Activated T-cell treated with anti-CD3 and anti-CD28 coated beads, Interleukin-2, amount 50 U/mL, for 24 hours (primary cell): ENCODE data around the gene CFAP61.
"Not testable (repeated sequence)": the region's sequence is repeated elsewhere in the genome, so short reads cannot be mapped to it uniquely, and the experiment has no call there.

Source experiments
- DNase-seq: peaks from one replicate; pipeline ENCODE4 v3.0.0-alpha.2; 2020
- H3K27ac Mint-ChIP-seq: 2 replicates; pipeline ENCODE4 v1.8.0; 2020; ENCODE audit warnings: mild to moderate bottlenecking, mixed read lengths
- H3K27me3 Mint-ChIP-seq: 2 replicates; pipeline ENCODE4 v1.8.0; 2020; ENCODE audit warnings: mixed read lengths
- H3K36me3 Mint-ChIP-seq: 2 replicates; pipeline ENCODE4 v1.8.0; 2020; ENCODE audit warnings: low read depth, mixed read lengths
- H3K4me1 Mint-ChIP-seq: 2 replicates; pipeline ENCODE4 v1.8.0; 2020; ENCODE audit warnings: low read depth, mixed read lengths
- H3K4me3 Mint-ChIP-seq: 2 replicates; pipeline ENCODE4 v1.8.0; 2020; ENCODE audit warnings: mild to moderate bottlenecking, moderate library complexity, mixed read lengths
- H3K9me3 Mint-ChIP-seq: 2 replicates; pipeline ENCODE4 v1.8.0; 2020; ENCODE audit warnings: mixed read lengths

The CFAP61 gene

DNA sequence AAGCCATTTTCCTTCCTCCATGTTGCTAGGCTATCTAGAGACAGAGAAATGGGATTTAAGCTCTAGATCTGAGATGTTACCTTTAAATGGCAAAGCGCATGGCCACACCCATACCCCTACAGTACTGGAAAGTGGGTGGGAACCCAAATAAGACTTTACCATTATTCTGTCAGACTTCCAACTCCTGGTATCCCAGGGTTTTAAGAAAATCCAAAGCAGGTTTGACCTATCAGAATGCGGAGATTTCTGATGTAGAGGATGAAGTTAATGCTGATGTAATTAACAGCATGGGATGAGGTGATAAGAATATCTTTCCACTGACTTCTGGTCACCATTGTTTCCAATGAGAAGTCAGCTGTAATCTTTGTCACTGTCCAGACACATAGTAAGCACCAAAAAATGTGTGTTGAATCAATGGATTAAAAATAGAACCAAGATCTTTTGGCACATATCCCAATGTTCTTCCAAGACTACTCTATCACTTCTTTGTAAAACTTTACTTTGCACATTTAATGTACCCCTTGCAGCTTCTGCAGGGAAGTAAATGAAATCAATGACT lies 174.8 kb downstream of the CFAP61 start:
- Mint-ChIP-seq H3K4me3 (no peak overlapping the region), H3K27me3 (peaks cover 21% of the 10 kb centered on the region), H3K4me1 (no peaks in the 10 kb centered on the region), H3K36me3 (no peaks in the 10 kb centered on the region), H3K9me3 (peaks cover 14% of the 10 kb centered on the region), H3K27ac (no peak overlapping the region)
- no peak for DNase-seq

DNA sequence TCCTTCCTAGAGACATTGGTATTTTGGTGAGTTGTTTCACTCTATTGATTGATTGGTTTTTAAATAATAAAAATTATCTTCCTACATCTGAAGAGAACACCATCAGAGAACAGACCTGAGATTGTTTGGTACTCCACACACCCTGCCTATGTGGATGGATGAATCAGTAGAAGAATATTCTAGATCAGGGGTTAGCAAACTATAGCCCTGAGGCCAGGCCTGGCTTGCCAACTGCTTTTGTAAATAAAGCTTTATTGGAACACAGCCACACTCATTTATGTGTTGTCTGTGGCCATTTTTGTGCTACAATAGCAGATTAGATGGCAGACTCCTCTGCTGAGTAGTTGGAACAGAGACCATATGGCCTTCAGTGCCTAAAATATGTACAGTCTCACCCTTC lies 176.0 kb downstream of the CFAP61 start:
- Mint-ChIP-seq H3K27ac (no peak overlapping the region), H3K36me3 (no peaks in the 10 kb centered on the region), H3K4me1 (no peaks in the 10 kb centered on the region), H3K4me3 (no peak overlapping the region), H3K9me3 (peaks cover 14% of the 10 kb centered on the region), H3K27me3 (peaks cover 25% of the 10 kb centered on the region)
- DNase-seq: no peak

DNA sequence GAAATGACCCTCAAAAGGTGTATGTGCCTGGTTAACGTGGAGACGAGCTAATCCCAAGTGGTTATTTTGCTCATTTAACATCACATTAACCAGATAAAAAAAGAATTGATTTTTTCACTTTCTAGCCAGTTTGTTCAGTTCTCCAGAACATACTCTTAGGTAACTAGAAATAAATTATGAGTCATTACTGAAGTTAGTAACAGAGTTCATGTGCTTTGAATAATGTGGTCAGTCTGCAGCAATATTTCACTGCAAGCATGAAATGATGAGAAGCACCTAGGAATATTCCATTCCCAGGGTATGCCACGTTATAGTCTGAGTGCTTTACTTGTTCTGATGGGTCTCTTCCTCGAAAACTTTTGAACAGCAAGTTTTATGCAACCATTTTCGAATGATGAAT lies 177.3 kb downstream of the CFAP61 start:
- Mint-ChIP-seq H3K27me3 (peaks cover 17% of the 10 kb centered on the region), H3K36me3 (no peaks in the 10 kb centered on the region), H3K9me3 (peaks cover 14% of the 10 kb centered on the region), H3K4me1 (no peaks in the 10 kb centered on the region), H3K27ac (no peak overlapping the region), H3K4me3 (no peak overlapping the region)
- no peak for DNase-seq

DNA sequence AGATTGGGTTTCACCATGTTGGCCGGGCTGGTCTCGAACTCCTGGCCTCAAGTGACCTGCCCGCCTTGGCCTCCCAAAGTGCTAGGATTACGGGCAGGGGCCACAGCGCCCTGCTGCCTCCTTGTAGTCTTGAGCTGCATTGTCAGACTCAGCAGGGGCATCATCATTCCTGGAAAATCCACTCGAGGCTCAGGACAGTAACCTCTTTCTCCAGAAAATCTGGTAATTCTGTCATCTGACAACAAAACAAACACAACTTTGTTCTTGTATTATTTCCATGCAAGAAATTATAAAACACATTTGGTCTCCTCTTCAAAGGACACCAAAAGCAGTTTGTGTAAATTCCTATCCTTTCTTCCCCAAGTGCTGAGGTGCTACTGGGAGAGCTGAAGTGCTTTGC lies 178.4 kb downstream of the CFAP61 start:
- H3K9me3 Mint-ChIP-seq: peaks cover 14% of the 10 kb centered on the region
- peaks cover 15% of the 10 kb centered on the region for H3K27me3 Mint-ChIP-seq
- H3K27ac Mint-ChIP-seq: no peak overlapping the region
- no peak for DNase-seq
- H3K4me3 Mint-ChIP-seq: no peak overlapping the region
- H3K4me1 Mint-ChIP-seq: no peaks in the 10 kb centered on the region
- no peaks in the 10 kb centered on the region for H3K36me3 Mint-ChIP-seq

DNA sequence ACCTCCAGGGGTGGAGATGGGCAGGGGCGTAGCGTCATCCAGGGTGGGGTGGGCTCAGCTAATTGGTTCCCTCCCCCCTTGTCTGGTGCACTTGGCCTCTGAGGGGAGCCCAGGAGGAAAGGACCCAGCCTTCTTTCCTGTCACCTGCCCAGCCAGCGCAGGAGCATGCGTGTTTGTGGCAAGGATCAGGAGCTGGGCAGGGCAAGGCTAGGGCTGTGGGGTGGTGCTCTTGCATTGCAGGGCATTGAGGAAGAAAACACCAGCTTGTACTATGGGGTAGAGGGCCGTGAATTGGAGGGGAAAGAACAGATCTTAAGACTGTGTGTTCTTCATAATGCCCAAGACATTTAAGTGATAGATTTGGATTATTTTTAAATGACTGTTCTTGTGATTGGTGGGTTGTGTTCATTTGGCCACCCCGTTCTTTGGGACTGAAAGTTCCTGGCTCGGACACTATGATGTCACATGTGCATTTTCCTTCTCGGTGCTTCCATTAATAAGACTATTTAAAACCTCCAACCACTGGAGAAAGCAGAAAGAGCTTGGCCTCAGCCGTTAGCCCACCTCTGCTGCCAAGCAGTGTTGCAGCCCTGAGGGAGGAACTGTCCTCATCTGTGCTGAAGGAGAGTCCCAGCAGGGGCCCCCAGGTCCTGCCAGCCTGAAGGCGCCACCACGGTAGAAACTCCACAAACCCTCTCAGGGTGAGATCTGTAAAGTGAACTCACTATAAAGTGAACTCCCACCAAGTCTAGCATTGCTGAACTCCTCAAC lies 179.4 kb downstream of the CFAP61 start:
- H3K4me1 Mint-ChIP-seq: no peaks in the 10 kb centered on the region
- peaks cover 10% of the 10 kb centered on the region for H3K9me3 Mint-ChIP-seq
- no peak overlapping the region for H3K4me3 Mint-ChIP-seq
- H3K27ac Mint-ChIP-seq: no peak overlapping the region
- no peaks in the 10 kb centered on the region for H3K36me3 Mint-ChIP-seq
- H3K27me3 Mint-ChIP-seq: peaks cover 12% of the 10 kb centered on the region
- DNase-seq: no peak

DNA sequence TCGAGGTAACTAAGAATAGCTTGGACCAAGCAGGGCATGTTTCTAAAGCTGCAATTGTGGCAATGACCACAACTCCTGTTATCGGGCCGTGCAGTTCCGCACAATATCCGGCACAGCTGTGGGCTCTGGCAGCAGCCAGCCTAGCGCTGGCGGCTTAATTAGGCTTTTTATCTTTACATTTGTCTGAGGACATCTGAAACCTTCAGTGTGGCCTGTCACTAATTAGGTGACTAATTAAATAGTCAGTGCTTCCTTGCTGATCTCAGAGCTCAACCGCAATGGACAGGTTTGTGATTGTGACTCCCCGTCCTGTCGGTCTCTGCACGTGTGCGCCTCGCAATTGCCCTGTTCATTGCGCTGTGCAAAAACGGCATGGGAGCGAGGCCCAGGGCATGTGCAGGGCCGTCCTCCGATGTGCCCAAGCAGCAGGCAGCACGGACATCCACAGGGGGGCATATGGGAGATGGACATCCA lies 180.7 kb downstream of the CFAP61 start:
- H3K36me3 Mint-ChIP-seq: no peaks in the 10 kb centered on the region
- H3K27ac Mint-ChIP-seq: no peak overlapping the region
- peaks cover 14% of the 10 kb centered on the region for H3K27me3 Mint-ChIP-seq
- H3K4me3 Mint-ChIP-seq: no peak overlapping the region
- H3K9me3 Mint-ChIP-seq: no peaks in the 10 kb centered on the region
- H3K4me1 Mint-ChIP-seq: peaks cover 2% of the 10 kb centered on the region
- DNase-seq: no peak

DNA sequence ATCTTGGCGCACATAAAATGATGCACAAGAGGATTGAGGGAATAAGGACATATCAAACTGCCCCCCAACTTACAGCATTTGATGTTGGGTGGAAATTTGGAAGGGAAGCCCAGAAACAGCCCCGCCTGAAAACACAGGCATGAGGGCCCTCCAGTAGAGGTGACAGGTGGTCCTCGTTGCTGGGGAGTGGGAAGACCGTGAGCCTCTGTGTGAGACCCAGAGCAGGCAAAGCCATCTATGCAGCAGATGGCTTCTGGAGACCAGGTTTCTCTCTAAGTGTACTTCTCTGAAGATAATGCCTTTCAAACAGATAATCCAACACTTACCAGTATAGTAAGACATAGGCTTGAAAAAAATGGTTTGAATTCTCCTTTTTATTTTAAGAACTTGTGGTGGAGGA lies 183.3 kb downstream of the CFAP61 start:
- H3K36me3 Mint-ChIP-seq: no peaks in the 10 kb centered on the region
- H3K27ac Mint-ChIP-seq: no peak overlapping the region

DNA sequence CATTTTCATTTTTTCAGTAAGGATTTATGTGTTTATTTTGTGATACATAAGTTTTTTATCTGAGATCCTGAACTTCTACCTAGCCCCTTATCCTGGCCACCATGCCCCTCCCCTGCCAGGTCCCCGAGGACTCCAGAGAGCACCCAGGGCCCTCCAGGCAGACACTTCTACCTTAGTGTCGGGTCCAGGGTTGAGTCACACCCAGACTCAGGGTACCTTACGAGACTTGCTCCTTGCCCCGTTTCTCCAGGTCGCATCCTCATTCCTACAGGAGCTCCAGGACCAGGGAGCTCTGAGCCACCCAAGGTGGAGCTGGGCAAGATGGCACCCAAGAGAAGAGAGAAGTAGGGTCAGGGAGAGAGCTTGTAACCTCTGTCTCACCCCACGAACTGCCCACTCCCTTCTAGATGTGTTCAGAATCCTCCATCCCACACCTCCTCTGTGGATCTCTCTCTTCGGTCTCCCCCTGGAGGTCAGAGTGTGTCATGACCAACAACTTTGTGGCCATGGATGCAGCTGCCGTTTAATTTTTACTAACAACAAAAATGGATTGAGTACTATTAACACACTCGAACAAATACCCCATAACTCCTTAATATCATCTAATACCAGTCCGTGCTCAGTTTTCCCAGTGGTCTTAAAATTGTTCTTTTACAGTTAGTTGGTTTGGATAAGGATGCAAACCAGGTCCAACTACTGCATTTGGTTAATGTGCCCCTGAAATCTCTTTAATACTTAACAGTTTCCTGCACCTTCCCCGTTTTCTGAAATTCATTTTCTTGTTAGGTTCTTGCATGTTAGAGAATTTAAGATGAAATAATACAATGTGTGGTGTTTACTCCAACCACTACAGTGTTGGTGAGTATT lies 185.0 kb downstream of the CFAP61 start:
- Mint-ChIP-seq H3K27ac (no peak overlapping the region), H3K27me3 (peaks cover 7% of the 10 kb centered on the region), H3K4me1 (peaks cover 2% of the 10 kb centered on the region), H3K4me3 (no peak overlapping the region), H3K9me3 (no peaks in the 10 kb centered on the region), H3K36me3 (no peaks in the 10 kb centered on the region)
- DNase-seq: peak; percentile 36

More for the DNA sequence above, 183.3 kb downstream of the CFAP61 start:
- Mint-ChIP-seq H3K27me3 (peaks cover 14% of the 10 kb centered on the region), H3K4me3 (no peak overlapping the region), H3K9me3 (no peaks in the 10 kb centered on the region), H3K4me1 (peaks cover 2% of the 10 kb centered on the region)
- DNase-seq: no peak

DNA sequence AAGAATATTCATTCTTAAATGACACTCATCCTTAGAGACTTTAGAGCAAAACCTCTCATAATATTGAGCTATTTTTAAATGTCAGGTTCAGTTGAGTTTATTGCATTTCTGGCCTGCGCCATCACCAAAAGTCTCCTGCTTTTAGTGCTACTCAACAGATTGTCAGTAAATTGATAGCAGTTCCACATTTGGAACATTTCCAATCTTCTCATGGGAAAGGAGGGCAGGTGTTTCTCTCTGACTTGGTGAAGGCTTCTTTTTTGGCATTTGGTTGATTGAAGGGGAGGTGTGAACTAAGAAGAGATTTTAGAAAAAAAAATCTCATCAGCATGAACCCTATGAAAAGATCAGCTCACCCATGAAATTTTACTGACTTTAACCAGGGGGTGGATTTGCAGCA lies 189.6 kb downstream of the CFAP61 start:
- H3K27me3 Mint-ChIP-seq: peaks cover 7% of the 10 kb centered on the region
- no peak overlapping the region for H3K4me3 Mint-ChIP-seq
- no peaks in the 10 kb centered on the region for H3K36me3 Mint-ChIP-seq
- no peak for DNase-seq
- peaks cover 2% of the 10 kb centered on the region for H3K4me1 Mint-ChIP-seq
- H3K9me3 Mint-ChIP-seq: no peaks in the 10 kb centered on the region
- H3K27ac Mint-ChIP-seq: no peak overlapping the region

DNA sequence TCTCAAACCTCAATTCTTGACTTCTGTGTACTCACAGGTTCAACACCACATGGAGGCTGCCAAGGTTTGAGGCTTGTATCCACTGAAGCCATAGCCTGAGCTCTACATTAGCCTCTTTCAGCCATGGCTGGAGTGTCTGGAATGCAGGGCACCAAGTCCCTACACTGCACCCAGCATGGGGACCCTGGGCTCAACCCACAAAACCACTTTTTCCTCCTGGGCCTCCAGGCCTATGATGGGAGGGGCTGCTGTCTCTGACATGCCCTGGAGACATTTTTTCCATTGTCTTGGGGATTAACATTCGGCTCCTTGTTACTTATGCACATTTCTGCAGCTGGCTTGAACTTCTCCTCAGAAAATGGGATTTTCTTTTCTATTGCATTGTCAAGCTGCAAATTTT lies 192.1 kb downstream of the CFAP61 start:
- not testable (repeated sequence) for H3K9me3 Mint-ChIP-seq, H3K4me1 Mint-ChIP-seq, H3K4me3 Mint-ChIP-seq, H3K27ac Mint-ChIP-seq, H3K36me3 Mint-ChIP-seq, DNase-seq
- peaks cover 13% of the 10 kb centered on the region for H3K27me3 Mint-ChIP-seq

DNA sequence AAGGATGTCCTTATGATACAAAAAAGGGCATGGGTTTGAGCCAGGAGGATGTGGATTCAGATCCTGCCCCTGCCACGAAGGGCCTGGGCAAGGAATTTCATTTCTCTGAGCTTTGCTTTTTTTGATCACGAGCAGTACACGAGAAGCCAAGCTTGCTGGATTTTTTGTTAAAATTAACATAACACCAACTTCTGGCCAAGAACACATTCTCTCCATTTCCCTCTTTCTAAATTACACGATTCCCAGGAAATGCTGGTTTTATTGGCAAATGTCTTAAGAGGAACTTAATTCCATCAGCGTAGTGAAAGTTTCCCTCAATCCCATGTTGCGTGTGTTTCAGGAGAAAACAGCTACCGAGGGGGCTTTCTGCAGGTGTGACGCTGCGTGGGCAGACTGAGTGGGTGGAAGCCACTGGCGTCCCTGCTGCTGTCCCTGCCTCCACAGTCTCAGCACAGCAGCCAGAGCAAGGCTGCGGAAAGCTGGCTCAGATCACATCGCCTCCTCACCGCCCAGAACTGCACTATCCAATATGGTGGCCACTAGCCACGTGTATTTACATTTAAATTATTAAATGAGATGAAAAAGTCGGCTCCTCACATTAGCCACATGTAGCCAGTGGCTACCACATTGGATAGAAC lies 194.8 kb downstream of the CFAP61 start:
- Mint-ChIP-seq H3K36me3 (no peaks in the 10 kb centered on the region), H3K4me1 (no peaks in the 10 kb centered on the region), H3K27ac (no peak overlapping the region), H3K9me3 (no peaks in the 10 kb centered on the region), H3K27me3 (peaks cover 15% of the 10 kb centered on the region), H3K4me3 (no peak overlapping the region)
- no peak for DNase-seq

DNA sequence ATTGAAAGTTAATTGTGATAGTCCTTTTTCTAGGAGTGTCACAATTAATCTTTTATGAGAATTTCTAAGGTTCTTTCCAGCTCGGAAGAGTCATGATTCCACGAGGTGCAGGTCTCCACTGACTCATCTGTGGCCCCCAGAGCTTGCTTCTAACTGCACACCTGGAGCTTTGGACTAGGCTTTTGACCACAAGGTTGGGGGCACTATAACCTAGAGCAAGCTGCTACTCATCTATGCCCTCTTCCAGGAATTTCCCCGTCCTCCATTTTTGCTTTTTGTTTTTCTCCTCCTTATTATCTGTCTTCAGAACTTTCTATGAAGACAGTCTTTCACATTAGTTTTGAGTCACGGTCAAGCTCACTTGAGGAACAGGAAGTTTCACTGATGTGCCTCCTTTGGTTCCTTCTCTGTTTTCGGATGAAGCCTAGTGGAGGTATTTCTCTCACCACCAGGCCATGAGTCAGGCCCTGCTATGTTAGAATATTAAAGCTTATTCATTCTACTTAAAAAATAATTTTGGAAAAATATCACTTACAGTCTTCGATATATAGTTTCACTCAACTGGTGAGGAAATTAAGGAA lies 196.4 kb downstream of the CFAP61 start:
- Mint-ChIP-seq H3K4me3 (no peak overlapping the region), H3K36me3 (no peaks in the 10 kb centered on the region), H3K4me1 (no peaks in the 10 kb centered on the region), H3K27me3 (peaks cover 15% of the 10 kb centered on the region), H3K9me3 (no peaks in the 10 kb centered on the region), H3K27ac (no peak overlapping the region)
- no peak for DNase-seq

DNA sequence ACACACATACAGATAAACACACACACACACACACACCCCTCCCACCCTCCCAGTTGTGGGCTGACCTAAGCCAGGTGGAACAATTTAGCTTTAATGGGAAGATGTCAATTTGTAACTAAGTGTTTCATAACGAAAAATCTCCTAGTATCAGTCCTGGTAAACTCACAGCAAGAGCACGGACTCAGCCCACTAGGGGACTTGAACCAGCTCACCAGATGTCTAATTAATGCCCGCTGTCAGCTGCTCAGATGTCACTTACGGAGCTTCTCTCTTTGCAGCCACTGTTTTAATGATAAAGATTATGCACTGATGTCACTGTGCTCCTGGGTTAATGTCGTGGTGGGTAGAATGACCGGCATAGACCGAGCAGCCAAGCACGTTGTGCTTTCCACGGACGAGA lies 199.0 kb downstream of the CFAP61 start:
- Mint-ChIP-seq H3K9me3 (no peaks in the 10 kb centered on the region), H3K27me3 (peaks cover 37% of the 10 kb centered on the region), H3K4me3 (no peak overlapping the region), H3K36me3 (no peaks in the 10 kb centered on the region), H3K4me1 (no peaks in the 10 kb centered on the region), H3K27ac (no peak overlapping the region)
- DNase-seq: no peak

DNA sequence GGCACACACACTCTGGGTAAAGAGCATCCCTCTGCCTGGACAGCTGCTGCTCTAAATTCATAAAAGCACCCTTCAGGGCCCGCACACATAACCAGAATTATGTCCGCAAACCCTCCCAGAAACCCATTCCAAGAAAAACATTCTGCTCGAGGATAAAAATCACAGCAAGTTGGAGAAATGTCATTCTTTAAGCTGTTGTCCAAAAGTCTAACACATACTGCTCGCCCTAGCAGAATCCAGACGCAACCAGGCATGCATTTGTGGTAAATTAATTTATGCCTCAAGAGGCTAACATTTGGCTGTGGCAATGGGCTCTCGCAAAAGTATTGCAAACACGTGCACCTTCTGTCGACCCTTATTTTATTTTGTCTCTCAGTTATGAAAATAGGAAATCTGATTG lies 199.5 kb downstream of the CFAP61 start:
- DNase-seq: no peak
- H3K4me3 Mint-ChIP-seq: no peak overlapping the region
- H3K27ac Mint-ChIP-seq: no peak overlapping the region
- H3K36me3 Mint-ChIP-seq: no peaks in the 10 kb centered on the region
- H3K9me3 Mint-ChIP-seq: no peaks in the 10 kb centered on the region
- H3K4me1 Mint-ChIP-seq: no peaks in the 10 kb centered on the region
- peaks cover 35% of the 10 kb centered on the region for H3K27me3 Mint-ChIP-seq
